ENCODE results near the gene TLL2.

DNA sequence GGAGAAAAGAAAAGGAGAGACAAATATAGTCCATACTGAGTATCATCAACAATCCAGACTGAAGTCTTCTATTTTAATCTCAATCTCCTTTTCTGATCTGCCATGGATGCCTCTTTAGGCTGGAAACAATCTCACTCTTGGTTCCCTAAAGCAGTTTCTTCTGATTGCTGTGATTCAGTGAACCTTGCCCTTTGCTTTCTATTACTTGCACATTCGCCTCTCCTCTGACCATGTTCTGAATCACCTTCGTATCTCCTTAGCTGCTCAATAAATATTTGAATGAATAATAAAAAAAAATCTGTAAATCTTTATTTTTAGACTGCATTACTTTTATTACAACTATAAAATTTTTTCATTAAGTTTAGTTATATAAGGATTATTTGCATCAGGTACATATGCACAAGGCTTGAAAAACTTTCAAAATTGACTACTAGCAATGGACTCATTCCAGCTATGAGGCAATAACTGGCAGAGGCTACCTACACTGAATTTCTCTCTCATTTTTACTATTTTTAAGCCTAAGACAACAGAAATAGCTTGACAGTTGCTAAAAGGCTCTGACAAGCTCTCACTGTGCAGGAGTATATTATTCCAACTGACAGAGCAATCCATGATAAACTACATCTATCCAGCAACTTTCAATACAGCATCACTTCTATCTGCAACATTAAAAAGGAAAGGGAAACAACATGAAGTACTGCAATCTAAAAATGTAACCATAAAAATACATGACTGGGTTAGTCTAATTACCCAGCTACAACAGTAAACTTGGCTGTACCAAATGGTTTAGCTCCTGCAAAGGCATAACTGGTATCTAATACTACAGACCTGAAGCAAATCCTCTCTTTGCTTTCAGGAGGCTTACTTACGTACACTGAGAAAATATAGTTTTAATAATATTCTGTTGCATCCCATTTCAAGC, 47.5 kb upstream of the TLL2 start:
- TF ChIP-seq GABPB1 (CRISPR knock-in tag; IDR thresholded peaks at IDR 0.05), result no peak
- no peak for TF ChIP-seq CREB1 (CRISPR knock-in tag; IDR thresholded peaks at IDR 0.05)
- TF ChIP-seq, protein P1, sequence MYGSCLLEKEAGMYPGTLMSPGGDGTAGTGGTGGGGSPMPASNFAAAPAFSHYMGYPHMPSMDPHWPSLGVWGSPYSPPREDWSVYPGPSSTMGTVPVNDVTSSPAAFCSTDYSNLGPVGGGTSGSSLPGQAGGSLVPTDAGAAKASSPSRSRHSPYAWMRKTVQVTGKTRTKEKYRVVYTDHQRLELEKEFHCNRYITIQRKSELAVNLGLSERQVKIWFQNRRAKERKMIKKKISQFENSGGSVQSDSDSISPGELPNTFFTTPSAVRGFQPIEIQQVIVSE (CRISPR knock-in tag; IDR thresholded peaks at IDR 0.05; ENCODE audit: borderline replicate concordance), result no peak
- TF ChIP-seq, protein P2, sequence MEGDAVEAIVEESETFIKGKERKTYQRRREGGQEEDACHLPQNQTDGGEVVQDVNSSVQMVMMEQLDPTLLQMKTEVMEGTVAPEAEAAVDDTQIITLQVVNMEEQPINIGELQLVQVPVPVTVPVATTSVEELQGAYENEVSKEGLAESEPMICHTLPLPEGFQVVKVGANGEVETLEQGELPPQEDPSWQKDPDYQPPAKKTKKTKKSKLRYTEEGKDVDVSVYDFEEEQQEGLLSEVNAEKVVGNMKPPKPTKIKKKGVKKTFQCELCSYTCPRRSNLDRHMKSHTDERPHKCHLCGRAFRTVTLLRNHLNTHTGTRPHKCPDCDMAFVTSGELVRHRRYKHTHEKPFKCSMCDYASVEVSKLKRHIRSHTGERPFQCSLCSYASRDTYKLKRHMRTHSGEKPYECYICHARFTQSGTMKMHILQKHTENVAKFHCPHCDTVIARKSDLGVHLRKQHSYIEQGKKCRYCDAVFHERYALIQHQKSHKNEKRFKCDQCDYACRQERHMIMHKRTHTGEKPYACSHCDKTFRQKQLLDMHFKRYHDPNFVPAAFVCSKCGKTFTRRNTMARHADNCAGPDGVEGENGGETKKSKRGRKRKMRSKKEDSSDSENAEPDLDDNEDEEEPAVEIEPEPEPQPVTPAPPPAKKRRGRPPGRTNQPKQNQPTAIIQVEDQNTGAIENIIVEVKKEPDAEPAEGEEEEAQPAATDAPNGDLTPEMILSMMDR (IDR thresholded peaks at IDR 0.05), result no peak
- TF ChIP-seq, protein P3, sequence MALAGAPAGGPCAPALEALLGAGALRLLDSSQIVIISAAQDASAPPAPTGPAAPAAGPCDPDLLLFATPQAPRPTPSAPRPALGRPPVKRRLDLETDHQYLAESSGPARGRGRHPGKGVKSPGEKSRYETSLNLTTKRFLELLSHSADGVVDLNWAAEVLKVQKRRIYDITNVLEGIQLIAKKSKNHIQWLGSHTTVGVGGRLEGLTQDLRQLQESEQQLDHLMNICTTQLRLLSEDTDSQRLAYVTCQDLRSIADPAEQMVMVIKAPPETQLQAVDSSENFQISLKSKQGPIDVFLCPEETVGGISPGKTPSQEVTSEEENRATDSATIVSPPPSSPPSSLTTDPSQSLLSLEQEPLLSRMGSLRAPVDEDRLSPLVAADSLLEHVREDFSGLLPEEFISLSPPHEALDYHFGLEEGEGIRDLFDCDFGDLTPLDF (CRISPR knock-in tag; IDR thresholded peaks at IDR 0.05), result no peak
- TF ChIP-seq TEAD4 (CRISPR knock-in tag; IDR thresholded peaks at IDR 0.05), result no peak
- TF ChIP-seq, protein P4, sequence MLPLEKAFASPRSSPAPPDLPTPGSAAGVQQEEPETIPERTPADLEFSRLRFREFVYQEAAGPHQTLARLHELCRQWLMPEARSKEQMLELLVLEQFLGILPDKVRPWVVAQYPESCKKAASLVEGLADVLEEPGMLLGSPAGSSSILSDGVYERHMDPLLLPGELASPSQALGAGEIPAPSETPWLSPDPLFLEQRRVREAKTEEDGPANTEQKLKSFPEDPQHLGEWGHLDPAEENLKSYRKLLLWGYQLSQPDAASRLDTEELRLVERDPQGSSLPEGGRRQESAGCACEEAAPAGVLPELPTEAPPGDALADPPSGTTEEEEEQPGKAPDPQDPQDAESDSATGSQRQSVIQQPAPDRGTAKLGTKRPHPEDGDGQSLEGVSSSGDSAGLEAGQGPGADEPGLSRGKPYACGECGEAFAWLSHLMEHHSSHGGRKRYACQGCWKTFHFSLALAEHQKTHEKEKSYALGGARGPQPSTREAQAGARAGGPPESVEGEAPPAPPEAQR (CRISPR knock-in tag; IDR thresholded peaks at IDR 0.05), result no peak
- TF ChIP-seq, protein P5, sequence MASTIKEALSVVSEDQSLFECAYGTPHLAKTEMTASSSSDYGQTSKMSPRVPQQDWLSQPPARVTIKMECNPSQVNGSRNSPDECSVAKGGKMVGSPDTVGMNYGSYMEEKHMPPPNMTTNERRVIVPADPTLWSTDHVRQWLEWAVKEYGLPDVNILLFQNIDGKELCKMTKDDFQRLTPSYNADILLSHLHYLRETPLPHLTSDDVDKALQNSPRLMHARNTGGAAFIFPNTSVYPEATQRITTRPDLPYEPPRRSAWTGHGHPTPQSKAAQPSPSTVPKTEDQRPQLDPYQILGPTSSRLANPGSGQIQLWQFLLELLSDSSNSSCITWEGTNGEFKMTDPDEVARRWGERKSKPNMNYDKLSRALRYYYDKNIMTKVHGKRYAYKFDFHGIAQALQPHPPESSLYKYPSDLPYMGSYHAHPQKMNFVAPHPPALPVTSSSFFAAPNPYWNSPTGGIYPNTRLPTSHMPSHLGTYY (CRISPR knock-in tag; IDR thresholded peaks at IDR 0.05), result no peak
- TF ChIP-seq, protein P6, sequence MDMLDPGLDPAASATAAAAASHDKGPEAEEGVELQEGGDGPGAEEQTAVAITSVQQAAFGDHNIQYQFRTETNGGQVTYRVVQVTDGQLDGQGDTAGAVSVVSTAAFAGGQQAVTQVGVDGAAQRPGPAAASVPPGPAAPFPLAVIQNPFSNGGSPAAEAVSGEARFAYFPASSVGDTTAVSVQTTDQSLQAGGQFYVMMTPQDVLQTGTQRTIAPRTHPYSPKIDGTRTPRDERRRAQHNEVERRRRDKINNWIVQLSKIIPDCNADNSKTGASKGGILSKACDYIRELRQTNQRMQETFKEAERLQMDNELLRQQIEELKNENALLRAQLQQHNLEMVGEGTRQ (CRISPR knock-in tag; IDR thresholded peaks at IDR 0.05), result no peak
- TF ChIP-seq, protein P7, sequence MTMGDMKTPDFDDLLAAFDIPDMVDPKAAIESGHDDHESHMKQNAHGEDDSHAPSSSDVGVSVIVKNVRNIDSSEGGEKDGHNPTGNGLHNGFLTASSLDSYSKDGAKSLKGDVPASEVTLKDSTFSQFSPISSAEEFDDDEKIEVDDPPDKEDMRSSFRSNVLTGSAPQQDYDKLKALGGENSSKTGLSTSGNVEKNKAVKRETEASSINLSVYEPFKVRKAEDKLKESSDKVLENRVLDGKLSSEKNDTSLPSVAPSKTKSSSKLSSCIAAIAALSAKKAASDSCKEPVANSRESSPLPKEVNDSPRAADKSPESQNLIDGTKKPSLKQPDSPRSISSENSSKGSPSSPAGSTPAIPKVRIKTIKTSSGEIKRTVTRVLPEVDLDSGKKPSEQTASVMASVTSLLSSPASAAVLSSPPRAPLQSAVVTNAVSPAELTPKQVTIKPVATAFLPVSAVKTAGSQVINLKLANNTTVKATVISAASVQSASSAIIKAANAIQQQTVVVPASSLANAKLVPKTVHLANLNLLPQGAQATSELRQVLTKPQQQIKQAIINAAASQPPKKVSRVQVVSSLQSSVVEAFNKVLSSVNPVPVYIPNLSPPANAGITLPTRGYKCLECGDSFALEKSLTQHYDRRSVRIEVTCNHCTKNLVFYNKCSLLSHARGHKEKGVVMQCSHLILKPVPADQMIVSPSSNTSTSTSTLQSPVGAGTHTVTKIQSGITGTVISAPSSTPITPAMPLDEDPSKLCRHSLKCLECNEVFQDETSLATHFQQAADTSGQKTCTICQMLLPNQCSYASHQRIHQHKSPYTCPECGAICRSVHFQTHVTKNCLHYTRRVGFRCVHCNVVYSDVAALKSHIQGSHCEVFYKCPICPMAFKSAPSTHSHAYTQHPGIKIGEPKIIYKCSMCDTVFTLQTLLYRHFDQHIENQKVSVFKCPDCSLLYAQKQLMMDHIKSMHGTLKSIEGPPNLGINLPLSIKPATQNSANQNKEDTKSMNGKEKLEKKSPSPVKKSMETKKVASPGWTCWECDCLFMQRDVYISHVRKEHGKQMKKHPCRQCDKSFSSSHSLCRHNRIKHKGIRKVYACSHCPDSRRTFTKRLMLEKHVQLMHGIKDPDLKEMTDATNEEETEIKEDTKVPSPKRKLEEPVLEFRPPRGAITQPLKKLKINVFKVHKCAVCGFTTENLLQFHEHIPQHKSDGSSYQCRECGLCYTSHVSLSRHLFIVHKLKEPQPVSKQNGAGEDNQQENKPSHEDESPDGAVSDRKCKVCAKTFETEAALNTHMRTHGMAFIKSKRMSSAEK (CRISPR knock-in tag; IDR thresholded peaks at IDR 0.05; ENCODE audit: borderline replicate concordance), result no peak
- no peak for TF ChIP-seq SP1 (CRISPR knock-in tag; conservative IDR thresholded peaks at IDR 0.05)
- no peak for TF ChIP-seq ZNF121 (CRISPR knock-in tag; IDR thresholded peaks at IDR 0.05)

Measured in WTC11 (cell line).